SK-N-SH (cell line): Measurements from ENCODE around the gene NAALADL2. TPM values are rescaled to one million over a fixed set of nuclear protein-coding genes. Genes with fewer than 3 reads are reported as not detected.

ENCODE experiments used
- CTCF ChIA-PET: fragments of 300-600, 350-600 bp; formaldehyde crosslinking; extraction: SDS; loops from one replicate; lab custom pipeline; 2021; lab: Yijun Ruan, JAX
- POLR2A ChIA-PET: fragments of 350-600 bp; sonication (Branson Sonifier 250); formaldehyde crosslinking; extraction: SDS; loops from one replicate; lab custom pipeline; 2020; ENCODE audit warnings: antibody characterized with exemption, inconsistent platforms; lab: Yijun Ruan, JAX
- DNase-seq: peaks from one replicate; pipeline ENCODE4 v3.0.0; 2012
- H2AFZ ChIP-seq: fragments of 200-600 bp; sonication (generic); 2 replicates; pipeline ENCODE4 v1.8.1; 2016; ENCODE audit warnings: antibody characterized with exemption, mild to moderate bottlenecking, low read depth
- H3F3A ChIP-seq: fragments of 200-600 bp; sonication (generic); replicated peaks from 2 replicates; pipeline ENCODE3; 2016; ENCODE audit warnings: antibody characterized with exemption, mild to moderate bottlenecking; ENCODE audit not compliant: insufficient read depth
- H3K27ac ChIP-seq, 2 experiments: fragments of 200-500 bp in 1 of 2; fragments of 200-600 bp in 1 of 2; sonication (Bioruptor generic) in 1 of 2; sonication (generic), shearing (Covaris generic) in 1 of 2; 2 replicates each; pipeline versions ENCODE4 v1.5.1 to v1.6.1; 2014 to 2016; ENCODE audit warnings: low read depth in 2 of 2, inconsistent platforms in 1 of 2, low read length in 1 of 2, mild to moderate bottlenecking in 1 of 2, mixed read lengths in 1 of 2
- H3K27me3 ChIP-seq: fragments of 200-600 bp; sonication (generic), shearing (Covaris generic); 2 replicates; pipeline ENCODE4 v1.6.1; 2016; ENCODE audit warnings: mixed run types; ENCODE audit not compliant: insufficient read depth
- H3K36me3 ChIP-seq, 2 experiments: fragments of 200-500 bp in 1 of 2; fragments of 200-600 bp in 1 of 2; sonication (Bioruptor generic) in 1 of 2; sonication (generic) in 1 of 2; replicated peaks in 1 of 2; 2 replicates each; pipeline versions ENCODE3 to v1.5.1; 2014 to 2016; ENCODE audit warnings: low read length in 1 of 2, mild to moderate bottlenecking in 1 of 2; ENCODE audit not compliant: insufficient read depth in 2 of 2, control insufficient read depth in 1 of 2
- H3K4me1 ChIP-seq, 2 experiments: fragments of 200-500 bp in 1 of 2; fragments of 200-600 bp in 1 of 2; sonication (Bioruptor generic) in 1 of 2; sonication (generic), shearing (Covaris generic) in 1 of 2; 2 replicates each; pipeline versions ENCODE4 v1.5.1 to v1.6.1; 2014 to 2016; ENCODE audit warnings: low read depth in 1 of 2, low read length in 1 of 2, mixed run types in 1 of 2; ENCODE audit not compliant: insufficient read depth in 2 of 2, control insufficient read depth in 1 of 2
- H3K4me2 ChIP-seq: fragments of 200-600 bp; sonication (generic), shearing (Covaris generic); 2 replicates; pipeline ENCODE4 v1.6.1; 2017; ENCODE audit warnings: mixed run types
- H3K4me3 ChIP-seq, 2 experiments: fragments of 200-500 bp in 1 of 2; fragments of 200-600 bp in 1 of 2; sonication (Bioruptor generic) in 1 of 2; sonication (generic), shearing (Covaris generic) in 1 of 2; 2 replicates each; pipeline versions ENCODE4 v1.5.1 to v1.8.1; 2014 to 2016; ENCODE audit warnings: low read depth in 2 of 2, inconsistent platforms in 1 of 2, low read length in 1 of 2, mild to moderate bottlenecking in 1 of 2, mixed read lengths in 1 of 2, moderate library complexity in 1 of 2
- H3K79me2 ChIP-seq: fragments of 200-600 bp; sonication (generic); 2 replicates; pipeline ENCODE4 v1.8.1; 2017; ENCODE audit warnings: mild to moderate bottlenecking; ENCODE audit not compliant: insufficient read depth
- H3K9ac ChIP-seq: fragments of 200-600 bp; sonication (generic); 2 replicates; pipeline ENCODE4 v1.6.1; 2017; ENCODE audit warnings: mixed run types
- H3K9me2 ChIP-seq: fragments of 200-600 bp; sonication (generic); 2 replicates; pipeline ENCODE4 v1.6.1; 2017; ENCODE audit warnings: mixed run types
- H3K9me3 ChIP-seq: fragments of 200-600 bp; sonication (generic); 2 replicates; pipeline ENCODE4 v1.6.1; 2017; ENCODE audit warnings: mixed run types, mild to moderate bottlenecking, moderate library complexity
- H4K20me1 ChIP-seq: fragments of 200-600 bp; sonication (generic); 2 replicates; pipeline ENCODE4 v1.6.1; 2017; ENCODE audit warnings: mild to moderate bottlenecking, mixed run types; ENCODE audit not compliant: insufficient read depth
- CHD2 ChIP-seq: fragments of 150-350 bp; IDR thresholded peaks from 2 replicates; pipeline ENCODE4 v1.6.1; 2018; ENCODE audit warnings: low read length; ENCODE audit not compliant: partially characterized antibody
- CTCF ChIP-seq: fragments of 200-600 bp; sonication (generic); IDR thresholded peaks from 2 replicates; pipeline ENCODE4 v1.6.1; 2017; ENCODE audit warnings: antibody characterized with exemption, mild to moderate bottlenecking, moderate library complexity
- ELF1 ChIP-seq: IDR thresholded peaks from 2 replicates; pipeline ENCODE4 v1.4.0; 2012
- EP300 ChIP-seq, 2 experiments: IDR thresholded peaks; 2 replicates each; pipeline versions ENCODE4 v1.4.0 to v1.6.1; 2012; ENCODE audit warnings: borderline replicate concordance in 1 of 2, low read depth in 1 of 2, low read length in 1 of 2
- EZH2phosphoT487 ChIP-seq: fragments of 200-600 bp; sonication (generic); IDR thresholded peaks from 2 replicates; pipeline ENCODE4 v1.6.1; 2017; ENCODE audit warnings: low read depth, mixed run types, mild to moderate bottlenecking, antibody characterized with exemption, moderate library complexity, borderline replicate concordance
- FOXM1 ChIP-seq: IDR thresholded peaks from 2 replicates; pipeline ENCODE4 v1.4.0; 2012; ENCODE audit warnings: low read depth, mild to moderate bottlenecking
- GABPA ChIP-seq: IDR thresholded peaks from 2 replicates; pipeline ENCODE4 v1.4.0; 2012; ENCODE audit warnings: low read depth, mild to moderate bottlenecking
- GATA2 ChIP-seq: sonication (generic); formaldehyde crosslinking; IDR thresholded peaks from 2 replicates; pipeline ENCODE4 v1.5.0; 2020; ENCODE audit warnings: mild to moderate bottlenecking, missing genetic modification reagents
- JUND ChIP-seq: IDR thresholded peaks from 2 replicates; pipeline ENCODE4 v1.4.0; 2012
- MEF2A ChIP-seq: IDR thresholded peaks from 2 replicates; pipeline ENCODE4 v1.4.0; 2012; ENCODE audit warnings: low read depth, borderline replicate concordance
- MXI1 ChIP-seq: IDR thresholded peaks from 2 replicates; pipeline ENCODE4 v1.6.1; 2012; ENCODE audit warnings: mild to moderate bottlenecking, low read depth, low read length, improper control_type of control experiment
- NFIC ChIP-seq: IDR thresholded peaks from 2 replicates; pipeline ENCODE4 v1.4.0; 2012; ENCODE audit warnings: borderline replicate concordance
- PBX3 ChIP-seq: IDR thresholded peaks from 2 replicates; pipeline ENCODE4; 2012
- POLR2AphosphoS5 ChIP-seq: IDR thresholded peaks from 2 replicates; pipeline ENCODE4 v1.6.1; 2012; ENCODE audit warnings: low read depth, low read length
- RAD21 ChIP-seq: IDR thresholded peaks from 2 replicates; pipeline ENCODE4 v1.6.1; 2012; ENCODE audit warnings: mild to moderate bottlenecking, low read length
- RCOR1 ChIP-seq: fragments of 150-350 bp; IDR thresholded peaks from 2 replicates; pipeline ENCODE4 v1.6.1; 2017; ENCODE audit warnings: antibody characterized with exemption, low read length
- RFX5 ChIP-seq: IDR thresholded peaks from 2 replicates; pipeline ENCODE4 v1.6.1; 2012; ENCODE audit warnings: mild to moderate bottlenecking, improper control_type of control experiment, low read length
- SIN3A ChIP-seq: IDR thresholded peaks from 2 replicates; pipeline ENCODE4 v1.6.1; 2012; ENCODE audit warnings: low read depth, mild to moderate bottlenecking, low read length, moderate library complexity, borderline replicate concordance
- TAF1 ChIP-seq: IDR thresholded peaks from 2 replicates; pipeline ENCODE4 v1.6.1; 2012; ENCODE audit warnings: low read depth, mild to moderate bottlenecking, low read length, moderate library complexity, borderline replicate concordance
- TCF12 ChIP-seq: IDR thresholded peaks from 2 replicates; pipeline ENCODE4 v1.4.0; 2012
- TEAD4 ChIP-seq: IDR thresholded peaks from 2 replicates; pipeline ENCODE4 v1.4.0; 2012; ENCODE audit warnings: mild to moderate bottlenecking, borderline replicate concordance; ENCODE audit not compliant: insufficient read depth
- WGBS: methylation state at CpG from one replicate; pipeline ENCODE4 v1.1.6; 2017; ENCODE audit warnings: low lambda C conversion rate; 5-methylcytosine and 5-hydroxymethylcytosine counted together
- polyA plus RNA-seq, 3 experiments: library from polyadenylated mRNA; depleted of rRNA; stranded (reverse); fragments of >200 nt; gene quantifications; 2 replicates each; pipeline ENCODE4 v1.2.3, GENCODE V29; 2012
- TF ChIP-seq, protein P1 (sequence below): IDR thresholded peaks from 2 replicates; pipeline ENCODE4 v1.4.0; 2012; ENCODE audit warnings: low read depth, borderline replicate concordance

The NAALADL2 gene
- polyA plus RNA-seq, 1 of the 3 experiments (the other 2 are of a cell fraction): 1.2 TPM

- TF ChIP-seq GABPA (no peak), MXI1 (no peak), ELF1 (no peak), FOXM1 (no peak), PBX3 (no peak), SIN3A (no peak), TEAD4 (no peak), POLR2AphosphoS5 (no peak), EP300 (IDR thresholded peaks at IDR 0.05; ENCODE audit: borderline replicate concordance in 1 of 2, low read depth in 1 of 2, low read length in 1 of 2) (no peak), CTCF (no peak), JUND (no peak), CHD2 (no peak), RCOR1 (no peak), NFIC (no peak), RFX5 (no peak)
- TF ChIP-seq, protein P1, sequence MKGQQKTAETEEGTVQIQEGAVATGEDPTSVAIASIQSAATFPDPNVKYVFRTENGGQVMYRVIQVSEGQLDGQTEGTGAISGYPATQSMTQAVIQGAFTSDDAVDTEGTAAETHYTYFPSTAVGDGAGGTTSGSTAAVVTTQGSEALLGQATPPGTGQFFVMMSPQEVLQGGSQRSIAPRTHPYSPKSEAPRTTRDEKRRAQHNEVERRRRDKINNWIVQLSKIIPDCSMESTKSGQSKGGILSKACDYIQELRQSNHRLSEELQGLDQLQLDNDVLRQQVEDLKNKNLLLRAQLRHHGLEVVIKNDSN: no peak
- Histone ChIP-seq H3K27ac (no peak overlapping the region), H3F3A (no peaks in the 10 kb centered on the region), H3K9ac (no peak overlapping the region), H4K20me1 (no peaks in the 10 kb centered on the region), H3K36me3 (no peaks in the 10 kb centered on the region), H3K79me2 (no peaks in the 10 kb centered on the region), H3K9me2 (no peaks in the 10 kb centered on the region), H3K27me3 (no peaks in the 10 kb centered on the region), H2AFZ (no peak overlapping the region), H3K4me1 (no peaks in the 10 kb centered on the region), H3K4me2 (no peak overlapping the region), H3K9me3 (no peaks in the 10 kb centered on the region), H3K4me3 (no peak overlapping the region)
- 87% methylated on average over 1 of the region's 1 CpG for WGBS
- CTCF ChIA-PET: interaction anchor here (0.6 kb wide), 1 partner anchor 1355 kb away, joined by 3 read pairs; no protein-coding TSS in a partner anchor
- no peak for DNase-seq
- POLR2A ChIA-PET: no interaction called here
These were observed 387.6 kb downstream of the NAALADL2 start for GRCh38 chr3:175246766-175247165.

DNA sequence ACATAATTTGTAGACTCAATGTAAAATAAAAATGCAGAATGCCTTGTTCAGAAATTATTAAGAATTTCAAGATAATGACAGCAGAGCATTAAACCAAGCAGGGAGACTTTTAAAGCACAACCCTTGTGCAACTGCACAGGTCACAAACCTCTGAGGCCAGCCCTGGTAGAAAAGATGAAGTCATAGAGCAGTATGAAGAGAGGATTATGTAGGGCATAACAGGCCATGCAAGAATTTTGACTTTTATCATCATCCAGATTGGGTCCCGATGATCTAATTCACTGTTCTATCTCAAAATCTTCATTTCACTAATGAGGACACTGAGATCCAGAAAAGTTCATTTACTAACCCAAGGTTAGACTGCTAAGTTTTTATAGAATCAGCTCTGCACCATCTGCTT, 388.5 kb downstream of the NAALADL2 start:
- Histone ChIP-seq H3K4me2 (no peak overlapping the region), H3K4me3 (no peak overlapping the region), H3F3A (no peaks in the 10 kb centered on the region), H3K9me3 (no peaks in the 10 kb centered on the region), H3K9me2 (no peaks in the 10 kb centered on the region), H2AFZ (no peak overlapping the region), H3K36me3 (no peaks in the 10 kb centered on the region), H3K27ac (no peak overlapping the region), H3K4me1 (no peaks in the 10 kb centered on the region), H3K79me2 (no peaks in the 10 kb centered on the region), H3K27me3 (no peaks in the 10 kb centered on the region), H4K20me1 (no peaks in the 10 kb centered on the region), H3K9ac (no peak overlapping the region)
- ChIA-PET POLR2A (no interaction called here), CTCF (interaction anchor here (0.6 kb wide), 1 partner anchor 1354 kb away, joined by 3 read pairs; no protein-coding TSS in a partner anchor)
- no peak for DNase-seq
- 92% methylated on average over 1 of the region's 1 CpG for WGBS
- TF ChIP-seq TEAD4: no peak
- TF ChIP-seq NFIC: no peak
- TF ChIP-seq TAF1: no peak
- TF ChIP-seq TCF12: no peak
- no peak for TF ChIP-seq EZH2phosphoT487
- no peak for TF ChIP-seq MEF2A
- TF ChIP-seq RAD21: no peak
- no peak for TF ChIP-seq ELF1
- TF ChIP-seq RFX5: no peak
- TF ChIP-seq GATA2 (CRISPR knock-in tag): no peak
